Measurements from ENCODE around the gene TP63.

Gene TP63

GRCh38 chr3:189911001-189911400, 279.8 kb downstream of the TP63 start:
- no peak for DNase-seq (ENCODE audit: low read depth, low spot score)

- no peak for DNase-seq (ENCODE audit: low read depth, low spot score)
Measured at GRCh38 chr3:189914799-189915198, 283.6 kb downstream of the TP63 start.

GRCh38 chr3:189921770-189922169, 290.6 kb downstream of the TP63 start:
- no peak for DNase-seq (ENCODE audit: low read depth, low spot score)

- DNase-seq (ENCODE audit: low read depth, low spot score) = no peak
Measured at GRCh38 chr3:189927975-189928895, 297.0 kb downstream of the TP63 start.

GRCh38 chr3:189936201-189936945, 305.2 kb downstream of the TP63 start:
- no peak for DNase-seq (ENCODE audit: low read depth, low spot score)

GRCh38 chr3:189937302-189938127, 306.3 kb downstream of the TP63 start:
- no peak for DNase-seq (ENCODE audit: low read depth, low spot score)

- no peak for DNase-seq (ENCODE audit: low read depth, low spot score)
Measured at GRCh38 chr3:189941125-189941524, 309.9 kb downstream of the TP63 start.

GRCh38 chr3:189941679-189942078, 310.5 kb downstream of the TP63 start:
- DNase-seq (ENCODE audit: low read depth, low spot score) = no peak

GRCh38 chr3:189942948-189943347, 311.8 kb downstream of the TP63 start:
- DNase-seq (ENCODE audit: low read depth, low spot score) = no peak

- no peak for DNase-seq (ENCODE audit: low read depth, low spot score)
Measured at GRCh38 chr3:189944285-189945145, 313.3 kb downstream of the TP63 start.

GRCh38 chr3:189945935-189946709, 314.9 kb downstream of the TP63 start:
- DNase-seq (ENCODE audit: low read depth, low spot score) = no peak

Measured in activated naive CD8-positive, alpha-beta T cell treated with anti-CD3 and anti-CD28 coated beads, Interleukin-2, amount 50 U/mL, for 16 hours (primary cell).